H9 (cell line): ENCODE data around the gene STT3B. TPM values are rescaled to one million over a fixed set of nuclear protein-coding genes. Genes with fewer than 3 reads are reported as not detected.

Experiments used
- DNase-seq: peaks from one replicate; pipeline ENCODE4 v3.0.0-alpha.2; 2017
- H2AFZ ChIP-seq: one replicate; pipeline ENCODE4 v1.6.1; 2013; ENCODE audit warnings: mild to moderate bottlenecking, low read length, control low read depth, moderate library complexity
- H2AK5ac ChIP-seq: 2 replicates; pipeline ENCODE4 v1.6.1; 2013; ENCODE audit warnings: low read length, control low read depth, mixed read lengths; ENCODE audit not compliant: insufficient read length
- H2BK120ac ChIP-seq: one replicate; pipeline ENCODE4 v1.6.1; 2013; ENCODE audit warnings: low read depth, mild to moderate bottlenecking, low read length, control low read depth, inconsistent platforms; ENCODE audit not compliant: poor library complexity, severe bottlenecking
- H2BK12ac ChIP-seq: 2 replicates; pipeline ENCODE4 v1.6.1; 2013; ENCODE audit warnings: low read length, control low read depth, mixed read lengths, low read depth; ENCODE audit not compliant: insufficient read length
- H2BK15ac ChIP-seq: 2 replicates; pipeline ENCODE4 v1.6.1; 2013; ENCODE audit warnings: low read depth, low read length, control low read depth
- H2BK20ac ChIP-seq: one replicate; pipeline ENCODE4 v1.6.1; 2013; ENCODE audit warnings: low read depth, mild to moderate bottlenecking, low read length, control low read depth, inconsistent platforms; ENCODE audit not compliant: poor library complexity, severe bottlenecking
- H2BK5ac ChIP-seq: 2 replicates; pipeline ENCODE4 v1.6.1; 2013; ENCODE audit warnings: low read length, control low read depth, mixed read lengths; ENCODE audit not compliant: insufficient read length
- H3K14ac ChIP-seq: 2 replicates; pipeline ENCODE4 v1.6.1; 2013; ENCODE audit warnings: low read length, control low read depth; ENCODE audit not compliant: insufficient read depth
- H3K18ac ChIP-seq: 2 replicates; pipeline ENCODE4 v1.6.1; 2013; ENCODE audit warnings: low read depth, mild to moderate bottlenecking, mixed read lengths, low read length, control low read depth; ENCODE audit not compliant: insufficient read length
- H3K23ac ChIP-seq: 2 replicates; pipeline ENCODE4 v1.6.1; 2013; ENCODE audit warnings: low read length, control low read depth, mixed read lengths, low read depth; ENCODE audit not compliant: insufficient read length
- H3K23me2 ChIP-seq: 2 replicates; pipeline ENCODE4 v1.6.1; 2013; ENCODE audit warnings: low read depth, mild to moderate bottlenecking, mixed read lengths, low read length, control low read depth; ENCODE audit not compliant: insufficient read length, poor library complexity, severe bottlenecking
- H3K27ac ChIP-seq: 2 replicates; pipeline ENCODE4 v1.5.1; 2013; ENCODE audit warnings: low read length, control low read depth, mixed read lengths, low read depth; ENCODE audit not compliant: insufficient read length
- H3K27me3 ChIP-seq: 2 replicates; pipeline ENCODE4 v1.6.1; 2013; ENCODE audit warnings: low read length, control low read depth, inconsistent platforms; ENCODE audit not compliant: insufficient read depth
- H3K4ac ChIP-seq: 2 replicates; pipeline ENCODE4 v1.6.1; 2013; ENCODE audit warnings: low read depth, mild to moderate bottlenecking, control low read depth, inconsistent platforms, low read length, moderate library complexity
- H3K4me1 ChIP-seq: 2 replicates; pipeline ENCODE4 v1.6.1; 2013; ENCODE audit warnings: low read length, control low read depth, inconsistent platforms; ENCODE audit not compliant: insufficient read depth
- H3K4me2 ChIP-seq: 2 replicates; pipeline ENCODE4 v1.6.1; 2013; ENCODE audit warnings: low read length, control low read depth, mixed read lengths; ENCODE audit not compliant: insufficient read length, insufficient read depth
- H3K56ac ChIP-seq: 2 replicates; pipeline ENCODE4 v1.6.1; 2013; ENCODE audit warnings: low read depth, mild to moderate bottlenecking, mixed read lengths, low read length, control low read depth; ENCODE audit not compliant: insufficient read length
- H3K79me1 ChIP-seq: 2 replicates; pipeline ENCODE4 v1.6.1; 2013; ENCODE audit warnings: low read depth, mild to moderate bottlenecking, moderate library complexity, low read length, control low read depth, inconsistent platforms; ENCODE audit not compliant: insufficient read depth, poor library complexity, severe bottlenecking
- H3K79me2 ChIP-seq: 2 replicates; pipeline ENCODE4 v1.6.1; 2013; ENCODE audit warnings: low read length, control low read depth, inconsistent platforms; ENCODE audit not compliant: insufficient read depth
- H3K9ac ChIP-seq: 2 replicates; pipeline ENCODE4 v1.6.1; 2013; ENCODE audit warnings: low read length, control low read depth, mixed read lengths; ENCODE audit not compliant: insufficient read length; ENCODE audit errors: extremely low read depth
- H3K9me3 ChIP-seq: one replicate; pipeline ENCODE4 v1.6.1; 2013; ENCODE audit warnings: low read depth, low read length, inconsistent platforms; ENCODE audit not compliant: control insufficient read depth
- H3T11ph ChIP-seq: one replicate; pipeline ENCODE4 v1.6.1; 2013; ENCODE audit warnings: mild to moderate bottlenecking, low read length, control low read depth, inconsistent platforms
- H4K20me1 ChIP-seq: one replicate; pipeline ENCODE4 v1.6.1; 2013; ENCODE audit not compliant: control insufficient read depth, insufficient read length, insufficient read depth
- H4K5ac ChIP-seq: 2 replicates; pipeline ENCODE4 v1.6.1; 2013; ENCODE audit warnings: low read depth, mild to moderate bottlenecking, mixed read lengths, low read length, control low read depth; ENCODE audit not compliant: insufficient read length
- H4K8ac ChIP-seq: replicated peaks from 2 replicates; pipeline ENCODE4 v1.6.1; 2013; ENCODE audit warnings: low read length, control low read depth, mixed read lengths, low read depth; ENCODE audit not compliant: insufficient read length
- H4K91ac ChIP-seq: 2 replicates; pipeline ENCODE4 v1.6.1; 2013; ENCODE audit warnings: low read depth, mild to moderate bottlenecking, moderate library complexity, mixed read lengths, low read length, control low read depth; ENCODE audit not compliant: insufficient read length
- H3K27ac Mint-ChIP-seq, 3 experiments: 2 replicates in 2 of 3; 3 replicates in 1 of 3; pipeline ENCODE4 v1.8.0; 2020 to 2021; ENCODE audit warnings: mixed read lengths in 3 of 3, mild to moderate bottlenecking in 1 of 3, moderate library complexity in 1 of 3
- H3K27me3 Mint-ChIP-seq: 2 replicates; pipeline ENCODE4 v1.8.0; 2021; ENCODE audit warnings: low read depth, mild to moderate bottlenecking, moderate library complexity, mixed read lengths
- H3K36me3 Mint-ChIP-seq, 3 experiments: 2 replicates in 2 of 3; 3 replicates in 1 of 3; pipeline ENCODE4 v1.8.0; 2020 to 2021; ENCODE audit warnings: low read depth in 3 of 3, mixed read lengths in 3 of 3; ENCODE audit not compliant: insufficient read depth in 1 of 3
- H3K4me1 Mint-ChIP-seq, 2 experiments: 2 replicates each; pipeline ENCODE4 v1.8.0; 2020; ENCODE audit warnings: mixed read lengths in 2 of 2
- H3K4me3 Mint-ChIP-seq, 2 experiments: 2 replicates in 1 of 2; 3 replicates in 1 of 2; pipeline ENCODE4 v1.8.0; 2020 to 2021; ENCODE audit warnings: mild to moderate bottlenecking in 2 of 2, mixed read lengths in 2 of 2, moderate library complexity in 1 of 2
- H3K9me3 Mint-ChIP-seq, 2 experiments: 2 replicates in 1 of 2; 3 replicates in 1 of 2; pipeline ENCODE4 v1.8.0; 2020; ENCODE audit warnings: mild to moderate bottlenecking in 2 of 2, mixed read lengths in 2 of 2, moderate library complexity in 1 of 2
- WGBS: extraction: QIAGEN DNeasy Blood & Tissue Kit; methylation state at CpG from one replicate; pipeline ENCODE4 v1.1.7; 2013; ENCODE audit warnings: missing lambda C conversion rate, low lambda C conversion rate, mixed read lengths; ENCODE audit not compliant: insufficient read length; ENCODE audit errors: extremely low coverage; 5-methylcytosine and 5-hydroxymethylcytosine counted together
- total RNA-seq: library from RNA; stranded (reverse); gene quantifications from 2 replicates; pipeline ENCODE4 v1.2.1, GENCODE V29; 2021
- TF ChIP-seq, protein P1 (sequence below): fragments of 200-600 bp; sonication (generic); conservative IDR thresholded peaks from 3 replicates; pipeline ENCODE4 v1.8.0; 2021; ENCODE audit warnings: antibody characterized with exemption, mild to moderate bottlenecking

The STT3B gene
- total RNA-seq, 1 experiment from 2014 or later, result 79.9 TPM

DNA sequence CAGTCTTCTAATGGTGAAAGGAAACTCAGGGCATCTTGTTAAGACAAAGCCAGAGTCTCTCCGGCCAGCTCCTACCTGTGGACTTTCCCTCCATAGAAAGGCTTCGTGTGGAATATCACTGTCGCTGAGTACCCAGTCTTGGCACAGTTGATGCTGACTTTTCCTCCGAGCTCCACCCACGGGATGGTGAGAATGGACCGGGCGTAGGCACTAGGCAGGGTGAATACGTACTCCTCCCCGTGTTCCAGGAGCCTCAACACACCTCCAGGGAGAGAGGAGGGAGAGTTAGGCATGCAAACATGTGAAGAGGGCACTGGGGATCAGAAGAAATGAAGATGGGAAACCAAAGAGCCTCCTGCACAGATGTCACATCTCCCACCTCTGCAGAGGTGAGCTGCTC lies 138.0 kb downstream of the STT3B start:
- Histone ChIP-seq H3K9me3 (no peaks in the 10 kb centered on the region), H3K18ac (no peak overlapping the region), H2BK120ac (no peak overlapping the region), H2BK15ac (no peak overlapping the region), H2BK20ac (no peak overlapping the region), H2AK5ac (no peak overlapping the region), H2BK12ac (no peak overlapping the region), H4K91ac (no peak overlapping the region), H4K8ac (no peak overlapping the region), H4K5ac (no peak overlapping the region), H3K4me1 (peaks cover 3% of the 10 kb centered on the region; the same call in 1 of the 2 replicates), H3K27ac (no peak overlapping the region), H2AFZ (no peak overlapping the region), H3K27me3 (no peaks in the 10 kb centered on the region), H2BK5ac (no peak overlapping the region), H3K23ac (no peak overlapping the region), H4K20me1 (no peaks in the 10 kb centered on the region), H3K9ac (no peak overlapping the region), H3K79me1 (no peaks in the 10 kb centered on the region), H3T11ph (no peak overlapping the region), H3K4ac (no peak overlapping the region), H3K14ac (no peak overlapping the region), H3K23me2 (no peaks in the 10 kb centered on the region), H3K79me2 (no peaks in the 10 kb centered on the region), H3K4me2 (no peak overlapping the region), H3K56ac (no peak overlapping the region)
- TF ChIP-seq, protein P1, sequence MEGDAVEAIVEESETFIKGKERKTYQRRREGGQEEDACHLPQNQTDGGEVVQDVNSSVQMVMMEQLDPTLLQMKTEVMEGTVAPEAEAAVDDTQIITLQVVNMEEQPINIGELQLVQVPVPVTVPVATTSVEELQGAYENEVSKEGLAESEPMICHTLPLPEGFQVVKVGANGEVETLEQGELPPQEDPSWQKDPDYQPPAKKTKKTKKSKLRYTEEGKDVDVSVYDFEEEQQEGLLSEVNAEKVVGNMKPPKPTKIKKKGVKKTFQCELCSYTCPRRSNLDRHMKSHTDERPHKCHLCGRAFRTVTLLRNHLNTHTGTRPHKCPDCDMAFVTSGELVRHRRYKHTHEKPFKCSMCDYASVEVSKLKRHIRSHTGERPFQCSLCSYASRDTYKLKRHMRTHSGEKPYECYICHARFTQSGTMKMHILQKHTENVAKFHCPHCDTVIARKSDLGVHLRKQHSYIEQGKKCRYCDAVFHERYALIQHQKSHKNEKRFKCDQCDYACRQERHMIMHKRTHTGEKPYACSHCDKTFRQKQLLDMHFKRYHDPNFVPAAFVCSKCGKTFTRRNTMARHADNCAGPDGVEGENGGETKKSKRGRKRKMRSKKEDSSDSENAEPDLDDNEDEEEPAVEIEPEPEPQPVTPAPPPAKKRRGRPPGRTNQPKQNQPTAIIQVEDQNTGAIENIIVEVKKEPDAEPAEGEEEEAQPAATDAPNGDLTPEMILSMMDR, result no peak
- no peak overlapping the region; a peak in 1 of 7 replicates for H3K27ac Mint-ChIP-seq
- H3K27me3 Mint-ChIP-seq, result no peaks in the 10 kb centered on the region
- H3K4me1 Mint-ChIP-seq, result peaks cover 6 to 8% of the 10 kb centered on the region in 2 experiments; a peak in 3 of 4 replicates
- WGBS, result no CpG with 5 or more reads among the region's 9 CpGs
- H3K4me3 Mint-ChIP-seq, result no peak overlapping the region
- H3K36me3 Mint-ChIP-seq, result peaks cover 7 to 28% (median 18%) of the 10 kb centered on the region in 3 experiments; a peak in 6 of 7 replicates
- no peaks in the 10 kb centered on the region for H3K9me3 Mint-ChIP-seq
- DNase-seq, result no peak
